ENCODE measurements around the gene SECISBP2L.
"Not testable (repeated sequence)": the region's sequence is repeated elsewhere in the genome, so short reads cannot be mapped to it uniquely, and the experiment has no call there.

SECISBP2L gene

GRCh38 chr15:49075881-49076280 is 29.6 kb upstream of the SECISBP2L start:
- Histone ChIP-seq H3K27me3 (replicated peaks; ENCODE audit: control insufficient read depth, insufficient read depth, low read length) (no peaks in the 10 kb centered on the region), H3K36me3 (ENCODE audit: control insufficient read depth, insufficient read depth, low read length) (no peaks in the 10 kb centered on the region), H3K4me3 (replicated peaks; ENCODE audit: low read depth, low read length) (no peak overlapping the region)
- DNase-seq (ENCODE audit: extremely low read depth, insufficient read length), result no peak
- TF ChIP-seq, protein P1, sequence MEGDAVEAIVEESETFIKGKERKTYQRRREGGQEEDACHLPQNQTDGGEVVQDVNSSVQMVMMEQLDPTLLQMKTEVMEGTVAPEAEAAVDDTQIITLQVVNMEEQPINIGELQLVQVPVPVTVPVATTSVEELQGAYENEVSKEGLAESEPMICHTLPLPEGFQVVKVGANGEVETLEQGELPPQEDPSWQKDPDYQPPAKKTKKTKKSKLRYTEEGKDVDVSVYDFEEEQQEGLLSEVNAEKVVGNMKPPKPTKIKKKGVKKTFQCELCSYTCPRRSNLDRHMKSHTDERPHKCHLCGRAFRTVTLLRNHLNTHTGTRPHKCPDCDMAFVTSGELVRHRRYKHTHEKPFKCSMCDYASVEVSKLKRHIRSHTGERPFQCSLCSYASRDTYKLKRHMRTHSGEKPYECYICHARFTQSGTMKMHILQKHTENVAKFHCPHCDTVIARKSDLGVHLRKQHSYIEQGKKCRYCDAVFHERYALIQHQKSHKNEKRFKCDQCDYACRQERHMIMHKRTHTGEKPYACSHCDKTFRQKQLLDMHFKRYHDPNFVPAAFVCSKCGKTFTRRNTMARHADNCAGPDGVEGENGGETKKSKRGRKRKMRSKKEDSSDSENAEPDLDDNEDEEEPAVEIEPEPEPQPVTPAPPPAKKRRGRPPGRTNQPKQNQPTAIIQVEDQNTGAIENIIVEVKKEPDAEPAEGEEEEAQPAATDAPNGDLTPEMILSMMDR (IDR thresholded peaks at IDR 0.05; ENCODE audit: insufficient read depth, low read length, poor library complexity, severe bottlenecking), result no peak

DNA sequence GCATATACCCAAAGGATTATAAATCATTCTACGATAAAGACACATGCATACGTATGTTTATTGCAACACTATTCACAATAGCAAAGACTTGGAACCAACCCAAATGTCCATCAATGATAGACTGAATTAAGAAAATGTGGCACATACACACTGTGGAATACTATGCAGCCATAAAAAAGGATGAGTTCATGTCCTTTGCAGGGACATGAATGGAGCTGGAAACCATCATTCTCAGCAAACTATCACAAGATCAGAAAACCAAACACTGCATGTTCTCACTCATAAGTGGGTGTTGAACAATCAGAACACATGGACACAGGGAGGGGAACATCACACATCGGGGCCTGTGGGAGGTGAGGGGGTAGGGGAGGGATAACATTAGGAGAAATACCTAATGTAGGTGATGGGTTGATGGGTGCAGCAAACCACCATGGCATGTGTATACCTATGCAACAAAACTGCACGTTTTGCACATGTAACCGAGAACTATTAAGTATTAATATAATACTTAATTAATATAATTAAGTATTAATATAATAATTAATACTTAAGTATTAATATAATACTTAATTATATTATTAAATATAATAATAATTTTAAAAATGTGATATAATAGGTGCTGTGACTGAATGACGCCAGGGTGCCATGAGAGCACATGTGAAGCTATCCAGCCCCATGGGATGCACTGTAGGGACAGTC is 28.5 kb upstream of the SECISBP2L start:
- H3K36me3 ChIP-seq (ENCODE audit: control insufficient read depth, insufficient read depth, low read length); DNase-seq (ENCODE audit: extremely low read depth, insufficient read length); H3K4me3 ChIP-seq (replicated peaks; ENCODE audit: low read depth, low read length); H3K27me3 ChIP-seq (replicated peaks; ENCODE audit: control insufficient read depth, insufficient read depth, low read length): not testable (repeated sequence)

DNA sequence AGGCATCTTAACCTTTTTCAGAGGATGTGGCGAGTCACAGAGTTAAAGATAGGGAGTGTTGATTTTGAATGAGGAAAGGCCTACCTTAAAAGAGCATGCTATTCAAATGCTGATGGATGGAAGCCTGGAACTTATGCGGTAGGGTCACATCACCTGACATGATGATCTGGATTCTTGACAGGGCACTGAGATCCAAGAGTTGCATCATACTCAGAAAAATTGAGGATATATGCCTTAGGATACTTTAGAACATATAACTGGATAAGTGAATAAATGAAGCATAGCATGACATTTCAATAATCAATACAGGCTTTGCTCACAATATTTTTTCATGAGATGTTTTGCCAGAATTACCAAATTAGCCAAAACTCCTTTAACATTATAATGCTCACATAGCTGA is 20.1 kb upstream of the SECISBP2L start:
- TF ChIP-seq, protein P1 (IDR thresholded peaks at IDR 0.05; ENCODE audit: insufficient read depth, low read length, poor library complexity, severe bottlenecking), result no peak
- no peak for DNase-seq (ENCODE audit: extremely low read depth, insufficient read length)
- H3K4me3 ChIP-seq (replicated peaks; ENCODE audit: low read depth, low read length), result no peak overlapping the region
- H3K27me3 ChIP-seq (replicated peaks; ENCODE audit: control insufficient read depth, insufficient read depth, low read length), result no peaks in the 10 kb centered on the region; the same call in 1 of the 2 replicates
- no peaks in the 10 kb centered on the region for H3K36me3 ChIP-seq (ENCODE audit: control insufficient read depth, insufficient read depth, low read length)

- TF ChIP-seq, protein P1 (IDR thresholded peaks at IDR 0.05; ENCODE audit: insufficient read depth, low read length, poor library complexity, severe bottlenecking), result no peak
- no peak overlapping the region for H3K4me3 ChIP-seq (replicated peaks; ENCODE audit: low read depth, low read length)
- no peak for DNase-seq (ENCODE audit: extremely low read depth, insufficient read length)
- H3K36me3 ChIP-seq (ENCODE audit: control insufficient read depth, insufficient read depth, low read length), result no peaks in the 10 kb centered on the region
- H3K27me3 ChIP-seq (replicated peaks; ENCODE audit: control insufficient read depth, insufficient read depth, low read length), result no peaks in the 10 kb centered on the region; the same call in 1 of the 2 replicates
These were observed 18.6 kb upstream of the SECISBP2L start for GRCh38 chr15:49064884-49065283.

GRCh38 chr15:49064281-49064653 is 18.0 kb upstream of the SECISBP2L start:
- no peaks in the 10 kb centered on the region; the same call in 1 of the 2 replicates for H3K27me3 ChIP-seq (replicated peaks; ENCODE audit: control insufficient read depth, insufficient read depth, low read length)
- no peaks in the 10 kb centered on the region for H3K36me3 ChIP-seq (ENCODE audit: control insufficient read depth, insufficient read depth, low read length)
- no peak for DNase-seq (ENCODE audit: extremely low read depth, insufficient read length)
- TF ChIP-seq, protein P1 (IDR thresholded peaks at IDR 0.05; ENCODE audit: insufficient read depth, low read length, poor library complexity, severe bottlenecking), result no peak
- no peak overlapping the region for H3K4me3 ChIP-seq (replicated peaks; ENCODE audit: low read depth, low read length)

- DNase-seq (ENCODE audit: extremely low read depth, insufficient read length), result no peak
- no peak overlapping the region for H3K4me3 ChIP-seq (replicated peaks; ENCODE audit: low read depth, low read length)
- no peaks in the 10 kb centered on the region for H3K36me3 ChIP-seq (ENCODE audit: control insufficient read depth, insufficient read depth, low read length)
- H3K27me3 ChIP-seq (replicated peaks; ENCODE audit: control insufficient read depth, insufficient read depth, low read length), result no peaks in the 10 kb centered on the region
- TF ChIP-seq, protein P1 (IDR thresholded peaks at IDR 0.05; ENCODE audit: insufficient read depth, low read length, poor library complexity, severe bottlenecking), result no peak
These were observed 17.4 kb upstream of the SECISBP2L start for GRCh38 chr15:49063402-49064280.

All from GM06990 (cell line).